NCI-H187 treated with DMSO at 0.1 percent for 48 hours (cell line): ENCODE measurements around the gene ENHO.
"Not testable (repeated sequence)": the region's sequence is repeated elsewhere in the genome, so short reads cannot be mapped to it uniquely, and the experiment has no call there.

Experiments
- DNase-seq: peaks from one replicate; lab custom pipeline; 2025; lab: John Stamatoyannopoulos, UW

The ENHO gene

GRCh38 chr9:34555500-34555899, 32.7 kb upstream of the ENHO start:
- DNase-seq, result no peak

- no peak for DNase-seq
Observed at GRCh38 chr9:34555002-34555348, 32.2 kb upstream of the ENHO start.

GRCh38 chr9:34554211-34555001, 31.6 kb upstream of the ENHO start:
- peak; percentile 42 for DNase-seq

GRCh38 chr9:34553511-34554021, 30.8 kb upstream of the ENHO start:
- DNase-seq, result no peak

GRCh38 chr9:34552986-34553385, 30.2 kb upstream of the ENHO start:
- DNase-seq, result no peak

GRCh38 chr9:34552606-34552981, 29.8 kb upstream of the ENHO start:
- no peak for DNase-seq

GRCh38 chr9:34551751-34552605, 29.2 kb upstream of the ENHO start:
- DNase-seq, result no peak

GRCh38 chr9:34550681-34551270, 28.0 kb upstream of the ENHO start:
- DNase-seq, result no peak

GRCh38 chr9:34550016-34550680, 27.4 kb upstream of the ENHO start:
- DNase-seq, result no peak

- no peak for DNase-seq
Observed at GRCh38 chr9:34549407-34549732, 26.6 kb upstream of the ENHO start.

GRCh38 chr9:34547960-34548611, 25.3 kb upstream of the ENHO start:
- DNase-seq, result no peak

GRCh38 chr9:34546834-34547827, 24.3 kb upstream of the ENHO start:
- no peak for DNase-seq

- no peak for DNase-seq
Observed at GRCh38 chr9:34546102-34546833, 23.5 kb upstream of the ENHO start.

GRCh38 chr9:34545497-34545896, 22.7 kb upstream of the ENHO start:
- DNase-seq, result no peak

GRCh38 chr9:34544035-34544434, 21.2 kb upstream of the ENHO start:
- no peak for DNase-seq

- no peak for DNase-seq
Observed at GRCh38 chr9:34541540-34541939, 18.8 kb upstream of the ENHO start.

- DNase-seq, result no peak
Observed at GRCh38 chr9:34540827-34541226, 18.0 kb upstream of the ENHO start.

GRCh38 chr9:34536685-34537084, 13.9 kb upstream of the ENHO start:
- DNase-seq, result no peak

GRCh38 chr9:34532041-34532440, 9.3 kb upstream of the ENHO start:
- not testable (repeated sequence) for DNase-seq

- DNase-seq, result no peak
Observed at GRCh38 chr9:34526026-34526425, 3.2 kb upstream of the ENHO start.
